Smooth muscle cell (in vitro differentiated cells): Measurements from ENCODE around the gene GMDS. TPM values are rescaled to one million over a fixed set of nuclear protein-coding genes. Genes with fewer than 3 reads are reported as not detected.

Experiments
- DNase-seq: peaks from one replicate; lab custom pipeline; 2025; ENCODE audit not compliant: unreplicated experiment; lab: John Stamatoyannopoulos, UW
- H2AFZ ChIP-seq: fragments of 200-600 bp; sonication (generic); 2 replicates; pipeline ENCODE4 v1.6.0; 2016; ENCODE audit warnings: antibody characterized with exemption, low read depth, mild to moderate bottlenecking
- H3F3A ChIP-seq: fragments of 200-600 bp; sonication (generic); 2 replicates; pipeline ENCODE4 v1.6.0; 2017; ENCODE audit warnings: antibody characterized with exemption, low read depth
- H3K27ac ChIP-seq: fragments of 200-600 bp; sonication (generic); 2 replicates; pipeline ENCODE4 v1.5.1; 2016; ENCODE audit warnings: low read depth, mild to moderate bottlenecking
- H3K27me3 ChIP-seq: fragments of 200-600 bp; sonication (generic); 2 replicates; pipeline ENCODE4 v1.6.1; 2016; ENCODE audit warnings: low read depth, mild to moderate bottlenecking
- H3K36me3 ChIP-seq: fragments of 200-600 bp; sonication (generic); 2 replicates; pipeline ENCODE4 v1.5.1; 2016; ENCODE audit warnings: low read depth
- H3K4me1 ChIP-seq: fragments of 200-600 bp; sonication (generic); 2 replicates; pipeline ENCODE4 v1.5.1; 2016; ENCODE audit warnings: low read depth
- H3K4me2 ChIP-seq: fragments of 200-600 bp; sonication (generic); 2 replicates; pipeline ENCODE4 v1.6.0; 2016; ENCODE audit warnings: mild to moderate bottlenecking
- H3K4me3 ChIP-seq: fragments of 200-600 bp; sonication (generic); 2 replicates; pipeline ENCODE4 v1.5.1; 2016; ENCODE audit warnings: mild to moderate bottlenecking
- H3K79me2 ChIP-seq: fragments of 200-600 bp; sonication (generic); 2 replicates; pipeline ENCODE4 v1.6.0; 2016; ENCODE audit warnings: low read depth, mild to moderate bottlenecking
- H3K9ac ChIP-seq: fragments of 200-600 bp; sonication (generic); 2 replicates; pipeline ENCODE4 v1.6.0; 2016; ENCODE audit warnings: low read depth
- H3K9me3 ChIP-seq: fragments of 200-600 bp; sonication (generic); replicated peaks from 2 replicates; pipeline ENCODE4 v1.5.1; 2016; ENCODE audit warnings: low read depth
- H4K20me1 ChIP-seq: fragments of 200-600 bp; sonication (generic); 2 replicates; pipeline ENCODE4 v1.6.0; 2016; ENCODE audit warnings: low read depth
- WGBS: methylation state at CpG from one replicate; pipeline ENCODE4 v1.1.7; 2016; ENCODE audit warnings: low lambda C conversion rate; 5-methylcytosine and 5-hydroxymethylcytosine counted together
- polyA plus RNA-seq: library from polyadenylated mRNA; unstranded; fragments of >200 nt; fragmentation: Nextera tagmentation; extraction: Ambion mirVana; gene quantifications from 2 replicates; pipeline ENCODE4 v1.2.1, GENCODE V29; 2016
- total RNA-seq: library from RNA; depleted of rRNA; stranded (reverse); fragments of >200 nt; gene quantifications from 2 replicates; pipeline ENCODE4 v1.2.3, GENCODE V29; 2014
- TF ChIP-seq, protein P1 (sequence below): fragments of 200-600 bp; sonication (generic); IDR thresholded peaks from 2 replicates; pipeline ENCODE4 v1.5.1; 2017; ENCODE audit warnings: borderline replicate concordance, mild to moderate bottlenecking, antibody characterized with exemption; ENCODE audit not compliant: insufficient read depth, poor library complexity, severe bottlenecking

The GMDS gene
- total and polyA plus RNA-seq, 2 experiments from 2014 or later, result 3.7 to 8.5 TPM

DNA sequence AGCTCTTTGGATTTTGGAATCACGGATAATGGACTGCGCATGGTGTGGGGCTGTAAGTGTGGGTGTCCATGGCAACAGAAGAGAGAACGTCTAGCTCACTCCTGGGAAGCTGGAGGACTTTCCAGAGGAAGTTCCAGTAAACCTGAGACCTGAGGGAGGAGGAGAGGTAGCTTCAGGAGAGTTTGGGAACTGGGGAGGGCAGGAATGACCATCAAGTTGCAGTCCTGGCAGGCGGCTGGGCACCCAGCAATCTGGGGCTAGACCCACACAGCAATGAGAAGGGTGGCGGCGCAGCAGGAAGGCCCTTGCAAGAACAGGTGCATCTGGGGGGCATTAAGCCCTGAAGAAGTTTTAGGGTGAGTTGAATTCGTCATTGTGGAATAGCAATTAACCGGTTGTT lies 539.8 kb downstream of the GMDS start:
- no peak overlapping the region for H3K27ac ChIP-seq
- H4K20me1 ChIP-seq, result no peaks in the 10 kb centered on the region
- H3K79me2 ChIP-seq, result no peaks in the 10 kb centered on the region
- H3K4me3 ChIP-seq, result no peak overlapping the region
- no peak for DNase-seq
- H3F3A ChIP-seq, result no peaks in the 10 kb centered on the region
- H3K9me3 ChIP-seq, result no peaks in the 10 kb centered on the region
- peaks cover 13% of the 10 kb centered on the region for H3K4me1 ChIP-seq
- H2AFZ ChIP-seq, result no peak overlapping the region
- no peak overlapping the region for H3K9ac ChIP-seq
- WGBS, result 90% methylated on average over 8 of the region's 8 CpGs
- H3K27me3 ChIP-seq, result peaks cover 13% of the 10 kb centered on the region
- TF ChIP-seq, protein P1, sequence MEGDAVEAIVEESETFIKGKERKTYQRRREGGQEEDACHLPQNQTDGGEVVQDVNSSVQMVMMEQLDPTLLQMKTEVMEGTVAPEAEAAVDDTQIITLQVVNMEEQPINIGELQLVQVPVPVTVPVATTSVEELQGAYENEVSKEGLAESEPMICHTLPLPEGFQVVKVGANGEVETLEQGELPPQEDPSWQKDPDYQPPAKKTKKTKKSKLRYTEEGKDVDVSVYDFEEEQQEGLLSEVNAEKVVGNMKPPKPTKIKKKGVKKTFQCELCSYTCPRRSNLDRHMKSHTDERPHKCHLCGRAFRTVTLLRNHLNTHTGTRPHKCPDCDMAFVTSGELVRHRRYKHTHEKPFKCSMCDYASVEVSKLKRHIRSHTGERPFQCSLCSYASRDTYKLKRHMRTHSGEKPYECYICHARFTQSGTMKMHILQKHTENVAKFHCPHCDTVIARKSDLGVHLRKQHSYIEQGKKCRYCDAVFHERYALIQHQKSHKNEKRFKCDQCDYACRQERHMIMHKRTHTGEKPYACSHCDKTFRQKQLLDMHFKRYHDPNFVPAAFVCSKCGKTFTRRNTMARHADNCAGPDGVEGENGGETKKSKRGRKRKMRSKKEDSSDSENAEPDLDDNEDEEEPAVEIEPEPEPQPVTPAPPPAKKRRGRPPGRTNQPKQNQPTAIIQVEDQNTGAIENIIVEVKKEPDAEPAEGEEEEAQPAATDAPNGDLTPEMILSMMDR, result no peak
- no peak overlapping the region for H3K4me2 ChIP-seq
- no peaks in the 10 kb centered on the region for H3K36me3 ChIP-seq

DNA sequence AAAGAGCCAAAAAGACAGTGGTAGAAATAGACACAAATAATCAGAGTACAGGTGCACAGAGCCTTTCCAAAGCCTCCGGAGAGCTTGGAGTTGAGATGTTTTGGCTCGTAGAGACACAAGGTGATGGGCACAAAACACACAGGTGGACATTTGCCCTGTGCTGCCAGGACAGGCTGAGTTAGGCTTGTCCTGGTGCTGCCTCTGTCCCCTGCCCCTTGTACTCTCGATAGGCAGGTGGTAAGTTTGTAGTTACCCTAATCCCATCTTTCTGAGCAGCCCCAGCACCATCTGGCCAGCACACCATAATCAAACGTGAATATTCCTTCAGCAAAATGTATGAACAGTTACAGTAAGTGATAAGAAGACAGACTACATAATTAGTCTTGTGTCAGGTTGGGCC lies 540.2 kb downstream of the GMDS start:
- H2AFZ ChIP-seq, result no peak overlapping the region
- H3K4me1 ChIP-seq, result peaks cover 13% of the 10 kb centered on the region
- H3K4me3 ChIP-seq, result no peak overlapping the region
- H3K9me3 ChIP-seq, result no peaks in the 10 kb centered on the region
- H3K4me2 ChIP-seq, result no peak overlapping the region
- H3K27ac ChIP-seq, result no peak overlapping the region
- H3F3A ChIP-seq, result no peaks in the 10 kb centered on the region
- no peaks in the 10 kb centered on the region for H3K36me3 ChIP-seq
- no peaks in the 10 kb centered on the region for H3K79me2 ChIP-seq
- no peak for DNase-seq
- WGBS, result 93% methylated on average over 4 of the region's 4 CpGs
- TF ChIP-seq, protein P1, result no peak
- no peaks in the 10 kb centered on the region for H4K20me1 ChIP-seq
- H3K27me3 ChIP-seq, result peaks cover 10% of the 10 kb centered on the region
- no peak overlapping the region for H3K9ac ChIP-seq

DNA sequence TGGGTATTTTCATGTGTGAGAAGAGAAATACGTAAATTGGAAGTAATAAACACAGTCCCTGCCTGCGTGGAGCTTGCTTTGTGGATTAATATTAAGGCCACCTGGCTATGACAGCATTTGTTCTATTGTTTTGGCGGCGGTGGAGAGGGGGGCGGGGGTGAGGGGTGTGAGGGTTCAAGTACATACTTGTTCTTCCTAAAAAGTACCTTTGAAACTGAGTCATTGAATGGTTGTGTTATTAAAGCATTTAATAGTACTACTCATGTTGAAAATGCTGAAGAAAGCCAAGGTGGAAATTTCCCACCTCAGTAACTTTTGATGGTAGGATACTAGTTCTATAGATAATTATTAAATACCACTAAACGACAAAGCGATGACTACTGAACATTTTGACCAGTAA lies 540.7 kb downstream of the GMDS start:
- Histone ChIP-seq H4K20me1 (no peaks in the 10 kb centered on the region), H3K36me3 (no peaks in the 10 kb centered on the region), H3K4me3 (no peak overlapping the region), H3K27ac (no peak overlapping the region), H3K9ac (no peak overlapping the region), H3K79me2 (no peaks in the 10 kb centered on the region), H3F3A (no peaks in the 10 kb centered on the region), H3K4me1 (peaks cover 13% of the 10 kb centered on the region), H3K27me3 (peaks cover 10% of the 10 kb centered on the region), H3K4me2 (no peak overlapping the region), H2AFZ (no peak overlapping the region), H3K9me3 (no peaks in the 10 kb centered on the region)
- DNase-seq, result no peak
- 84% methylated on average over 7 of the region's 7 CpGs for WGBS
- TF ChIP-seq, protein P1, result no peak

DNA sequence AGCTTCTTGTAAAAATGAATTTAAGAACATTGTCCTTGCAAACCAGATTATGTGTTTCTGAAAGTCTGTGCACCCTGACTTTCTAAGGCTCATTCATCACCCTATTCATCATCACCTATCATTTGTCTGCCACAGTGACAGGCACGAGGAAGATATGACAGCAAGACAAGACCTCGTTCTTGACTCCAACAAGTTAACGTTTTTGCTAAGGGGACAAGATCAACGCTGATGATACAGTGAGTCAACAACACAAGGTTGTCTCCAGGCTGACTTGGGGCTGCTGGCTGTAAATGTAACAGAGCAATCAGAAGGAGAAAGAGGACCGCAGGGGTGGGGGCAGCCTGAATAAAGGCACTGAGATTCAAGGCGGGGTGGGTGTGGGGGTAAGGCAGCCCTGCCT lies 541.5 kb downstream of the GMDS start:
- H3K4me1 ChIP-seq, result peaks cover 13% of the 10 kb centered on the region
- no peak overlapping the region for H2AFZ ChIP-seq
- H3K36me3 ChIP-seq, result no peaks in the 10 kb centered on the region
- no peak overlapping the region for H3K9ac ChIP-seq
- WGBS, result 66% methylated on average over 6 of the region's 6 CpGs
- H3K4me3 ChIP-seq, result no peak overlapping the region
- TF ChIP-seq, protein P1, result no peak
- H4K20me1 ChIP-seq, result no peaks in the 10 kb centered on the region
- no peak overlapping the region for H3K27ac ChIP-seq
- no peak overlapping the region for H3K4me2 ChIP-seq
- no peaks in the 10 kb centered on the region for H3K9me3 ChIP-seq
- no peaks in the 10 kb centered on the region for H3K79me2 ChIP-seq
- no peak for DNase-seq
- no peaks in the 10 kb centered on the region for H3F3A ChIP-seq
- peaks cover 10% of the 10 kb centered on the region for H3K27me3 ChIP-seq
